Activated naive CD8-positive, alpha-beta T cell treated with anti-CD3 and anti-CD28 coated beads, Interleukin-2, amount 50 U/mL, for 24 hours (primary cell): Measurements from ENCODE around the gene CCDC80.
A peak's percentile ranks its signal among the peaks of the same experiment; 100 is the strongest.
"Not testable (repeated sequence)": the region's sequence is repeated elsewhere in the genome, so short reads cannot be mapped to it uniquely, and the experiment has no call there.

Experiments used
- ATAC-seq: fragments of 150-1000 bp; cut with Tn5 transposase; one replicate; pipeline ENCODE4 v1.10.0; 2021
- DNase-seq: peaks from one replicate; pipeline ENCODE4 v3.0.0; 2021
- H3K27ac Mint-ChIP-seq: one replicate; pipeline ENCODE4 v1.8.0; 2021; ENCODE audit warnings: mild to moderate bottlenecking, mixed read lengths
- H3K27me3 Mint-ChIP-seq: one replicate; pipeline ENCODE4 v1.8.0; 2021; ENCODE audit warnings: mixed read lengths
- H3K36me3 Mint-ChIP-seq: one replicate; pipeline ENCODE4 v1.8.0; 2021; ENCODE audit warnings: low read depth, mixed read lengths
- H3K4me1 Mint-ChIP-seq: one replicate; pipeline ENCODE4 v1.8.0; 2021; ENCODE audit warnings: mixed read lengths
- H3K4me3 Mint-ChIP-seq: one replicate; pipeline ENCODE4 v1.8.0; 2021; ENCODE audit warnings: mild to moderate bottlenecking, moderate library complexity, mixed read lengths
- H3K9me3 Mint-ChIP-seq: one replicate; pipeline ENCODE4 v1.8.0; 2021; ENCODE audit warnings: mixed read lengths

The CCDC80 gene

GRCh38 chr3:112672716-112673541 is 32.0 kb upstream of the CCDC80 start:
- Mint-ChIP-seq H3K4me1 (peaks cover 64% of the 10 kb centered on the region), H3K9me3 (no peaks in the 10 kb centered on the region), H3K36me3 (no peaks in the 10 kb centered on the region), H3K27me3 (peaks cover 14% of the 10 kb centered on the region), H3K27ac (peak overlapping the region; percentile 0), H3K4me3 (no peak overlapping the region)
- ATAC-seq (no peak), DNase-seq (peak; percentile 9)

GRCh38 chr3:112671930-112672715 is 31.2 kb upstream of the CCDC80 start:
- no peak for ATAC-seq
- no peak for DNase-seq
- H3K9me3 Mint-ChIP-seq, result no peaks in the 10 kb centered on the region
- H3K36me3 Mint-ChIP-seq, result no peaks in the 10 kb centered on the region
- no peak overlapping the region for H3K4me3 Mint-ChIP-seq
- H3K4me1 Mint-ChIP-seq, result peaks cover 56% of the 10 kb centered on the region
- H3K27me3 Mint-ChIP-seq, result peaks cover 14% of the 10 kb centered on the region
- H3K27ac Mint-ChIP-seq, result peak overlapping the region; percentile 52

- Mint-ChIP-seq H3K27me3 (peaks cover 13% of the 10 kb centered on the region), H3K4me3 (no peak overlapping the region), H3K9me3 (no peaks in the 10 kb centered on the region), H3K27ac (no peak overlapping the region), H3K4me1 (peaks cover 43% of the 10 kb centered on the region), H3K36me3 (no peaks in the 10 kb centered on the region)
- ATAC-seq, result no peak
- no peak for DNase-seq
Measured at GRCh38 chr3:112670824-112671223, 29.9 kb upstream of the CCDC80 start.

- no peak overlapping the region for H3K27ac Mint-ChIP-seq
Measured at GRCh38 chr3:112667599-112667998, 26.7 kb upstream of the CCDC80 start.

GRCh38 chr3:112665009-112665408 is 24.1 kb upstream of the CCDC80 start:
- not testable (repeated sequence) for H3K9me3 Mint-ChIP-seq, H3K36me3 Mint-ChIP-seq, ATAC-seq, H3K27ac Mint-ChIP-seq, H3K27me3 Mint-ChIP-seq, H3K4me1 Mint-ChIP-seq, H3K4me3 Mint-ChIP-seq, DNase-seq

More at GRCh38 chr3:112667599-112667998, 26.7 kb upstream of the CCDC80 start:
- Mint-ChIP-seq H3K9me3 (no peaks in the 10 kb centered on the region), H3K4me1 (peaks cover 14% of the 10 kb centered on the region), H3K36me3 (no peaks in the 10 kb centered on the region), H3K27me3 (peaks cover 9% of the 10 kb centered on the region), H3K4me3 (no peak overlapping the region)
- ATAC-seq (no peak), DNase-seq (no peak)

GRCh38 chr3:112656043-112656442 is 15.1 kb upstream of the CCDC80 start:
- Mint-ChIP-seq H3K27ac (no peak overlapping the region), H3K9me3 (peaks cover 3% of the 10 kb centered on the region), H3K27me3 (no peaks in the 10 kb centered on the region), H3K4me3 (no peak overlapping the region), H3K4me1 (no peaks in the 10 kb centered on the region), H3K36me3 (no peaks in the 10 kb centered on the region)
- ATAC-seq (no peak), DNase-seq (no peak)

- Mint-ChIP-seq H3K9me3 (peaks cover 3% of the 10 kb centered on the region), H3K4me3 (no peak overlapping the region), H3K27me3 (no peaks in the 10 kb centered on the region), H3K36me3 (no peaks in the 10 kb centered on the region), H3K27ac (no peak overlapping the region), H3K4me1 (no peaks in the 10 kb centered on the region)
- ATAC-seq (no peak), DNase-seq (no peak)
Measured at GRCh38 chr3:112654979-112655378, 14.0 kb upstream of the CCDC80 start.

GRCh38 chr3:112654492-112654891 is 13.5 kb upstream of the CCDC80 start:
- Mint-ChIP-seq H3K4me1 (peaks cover 3% of the 10 kb centered on the region), H3K9me3 (peaks cover 3% of the 10 kb centered on the region), H3K36me3 (no peaks in the 10 kb centered on the region), H3K4me3 (no peak overlapping the region), H3K27me3 (no peaks in the 10 kb centered on the region), H3K27ac (no peak overlapping the region)
- DNase-seq (no peak), ATAC-seq (no peak)

- DNase-seq (no peak), ATAC-seq (no peak)
- no peaks in the 10 kb centered on the region for H3K27me3 Mint-ChIP-seq
- H3K4me1 Mint-ChIP-seq, result peaks cover 6% of the 10 kb centered on the region
- no peaks in the 10 kb centered on the region for H3K36me3 Mint-ChIP-seq
- H3K9me3 Mint-ChIP-seq, result peaks cover 3% of the 10 kb centered on the region
- H3K27ac Mint-ChIP-seq, result no peak overlapping the region
- no peak overlapping the region for H3K4me3 Mint-ChIP-seq
Measured at GRCh38 chr3:112653881-112654300, 12.9 kb upstream of the CCDC80 start.

- H3K27ac Mint-ChIP-seq, result no peak overlapping the region
- ATAC-seq (no peak), DNase-seq (no peak)
- peaks cover 3% of the 10 kb centered on the region for H3K9me3 Mint-ChIP-seq
- no peaks in the 10 kb centered on the region for H3K36me3 Mint-ChIP-seq
- H3K4me3 Mint-ChIP-seq, result no peak overlapping the region
- H3K4me1 Mint-ChIP-seq, result peaks cover 9% of the 10 kb centered on the region
- H3K27me3 Mint-ChIP-seq, result no peaks in the 10 kb centered on the region
Measured at GRCh38 chr3:112653209-112653871, 12.4 kb upstream of the CCDC80 start.

GRCh38 chr3:112651516-112651915 is 10.6 kb upstream of the CCDC80 start:
- Mint-ChIP-seq H3K27ac (no peak overlapping the region), H3K27me3 (peaks cover 3% of the 10 kb centered on the region), H3K9me3 (no peaks in the 10 kb centered on the region), H3K36me3 (no peaks in the 10 kb centered on the region), H3K4me3 (no peak overlapping the region), H3K4me1 (peaks cover 12% of the 10 kb centered on the region)
- ATAC-seq, result no peak
- DNase-seq, result no peak

GRCh38 chr3:112651071-112651470 is 10.1 kb upstream of the CCDC80 start:
- no peak overlapping the region for H3K27ac Mint-ChIP-seq
- no peak overlapping the region for H3K4me3 Mint-ChIP-seq
- H3K36me3 Mint-ChIP-seq, result no peaks in the 10 kb centered on the region

GRCh38 chr3:112650482-112650881 is 9.5 kb upstream of the CCDC80 start:
- peaks cover 12% of the 10 kb centered on the region for H3K4me1 Mint-ChIP-seq
- ATAC-seq (no peak), DNase-seq (no peak)
- no peaks in the 10 kb centered on the region for H3K36me3 Mint-ChIP-seq
- H3K9me3 Mint-ChIP-seq, result no peaks in the 10 kb centered on the region
- no peak overlapping the region for H3K27ac Mint-ChIP-seq
- peaks cover 3% of the 10 kb centered on the region for H3K27me3 Mint-ChIP-seq
- no peak overlapping the region for H3K4me3 Mint-ChIP-seq

More at GRCh38 chr3:112651071-112651470, 10.1 kb upstream of the CCDC80 start:
- no peak for DNase-seq
- peaks cover 3% of the 10 kb centered on the region for H3K27me3 Mint-ChIP-seq
- peaks cover 12% of the 10 kb centered on the region for H3K4me1 Mint-ChIP-seq
- no peak for ATAC-seq
- H3K9me3 Mint-ChIP-seq, result no peaks in the 10 kb centered on the region

- no peaks in the 10 kb centered on the region for H3K9me3 Mint-ChIP-seq
- H3K4me3 Mint-ChIP-seq, result no peak overlapping the region
- H3K4me1 Mint-ChIP-seq, result peaks cover 12% of the 10 kb centered on the region
- H3K36me3 Mint-ChIP-seq, result no peaks in the 10 kb centered on the region
- peaks cover 3% of the 10 kb centered on the region for H3K27me3 Mint-ChIP-seq
- ATAC-seq, result no peak
- H3K27ac Mint-ChIP-seq, result no peak overlapping the region
- no peak for DNase-seq
Measured at GRCh38 chr3:112649478-112649735, 8.5 kb upstream of the CCDC80 start.

GRCh38 chr3:112647122-112647521 is 6.2 kb upstream of the CCDC80 start:
- ATAC-seq (no peak), DNase-seq (no peak)
- H3K9me3 Mint-ChIP-seq, result no peaks in the 10 kb centered on the region
- no peaks in the 10 kb centered on the region for H3K36me3 Mint-ChIP-seq
- H3K27ac Mint-ChIP-seq, result no peak overlapping the region
- no peak overlapping the region for H3K4me3 Mint-ChIP-seq
- peaks cover 28% of the 10 kb centered on the region for H3K4me1 Mint-ChIP-seq
- H3K27me3 Mint-ChIP-seq, result peaks cover 5% of the 10 kb centered on the region
